Naive thymus-derived CD8-positive, alpha-beta T cell (primary cell): ENCODE data around the gene RAB5A. TPM values are rescaled to one million over a fixed set of nuclear protein-coding genes. Genes with fewer than 3 reads are reported as not detected.
A peak's percentile ranks its signal among the peaks of the same experiment; 100 is the strongest.
"Not testable (repeated sequence)": the region's sequence is repeated elsewhere in the genome, so short reads cannot be mapped to it uniquely, and the experiment has no call there.

Experiments
- ATAC-seq, 2 donors: fragments of 150-1000 bp; cut with Tn5 transposase in 1 of 2; sonication (Bioruptor Pico), chemical (Tn5 transposase) in 1 of 2; 1 replicate in 1 of 2; 2 replicates in 1 of 2; pipeline ENCODE4 v1.10.0; 2021; ENCODE audit warnings: mild to moderate bottlenecking in 2 of 2, moderate library complexity in 2 of 2
- POLR2A ChIA-PET: fragments of 350-600 bp; sonication (Branson Sonifier 250); formaldehyde crosslinking; loops from one replicate; lab custom pipeline; 2021; ENCODE audit warnings: antibody characterized with exemption; lab: Charles Lee
- DNase-seq, 10 donors: peaks; one replicate each; pipeline versions ENCODE4 v3.0.0 to v3.0.0-alpha.2; 2020 to 2022
- H3K27ac Mint-ChIP-seq, 10 donors: one replicate each; pipeline ENCODE4 v1.8.0; 2020 to 2022; ENCODE audit warnings: mild to moderate bottlenecking in 10 of 10, mixed read lengths in 10 of 10, moderate library complexity in 4 of 10, inconsistent platforms in 1 of 10
- H3K27me3 Mint-ChIP-seq, 5 donors: one replicate each; pipeline ENCODE4 v1.8.0; 2021 to 2022; ENCODE audit warnings: mixed read lengths in 5 of 5
- H3K36me3 Mint-ChIP-seq, 3 donors: one replicate each; pipeline ENCODE4 v1.8.0; 2020 to 2022; ENCODE audit warnings: mixed read lengths in 3 of 3, mild to moderate bottlenecking in 2 of 3, inconsistent platforms in 1 of 3
- H3K4me1 Mint-ChIP-seq, 4 donors: one replicate each; pipeline ENCODE4 v1.8.0; 2021 to 2022; ENCODE audit warnings: mixed read lengths in 4 of 4
- H3K4me3 Mint-ChIP-seq, 10 donors: one replicate each; pipeline ENCODE4 v1.8.0; 2020 to 2022; ENCODE audit warnings: mild to moderate bottlenecking in 10 of 10, mixed read lengths in 10 of 10, moderate library complexity in 6 of 10, inconsistent platforms in 1 of 10
- H3K9me3 Mint-ChIP-seq, 9 donors: one replicate each; pipeline ENCODE4 v1.8.0; 2020 to 2022; ENCODE audit warnings: mixed read lengths in 9 of 9, mild to moderate bottlenecking in 3 of 9, inconsistent platforms in 1 of 9, moderate library complexity in 1 of 9
- polyA plus RNA-seq, 3 donors: library from polyadenylated mRNA; unstranded; fragments of 300-500 nt; fragmentation: Illumina TruSeq; gene quantifications; one replicate each; pipeline ENCODE4 v1.2.3, GENCODE V29; 2021
- total RNA-seq, 8 experiments: library from RNA in 2 of 8; stranded (reverse) in 2 of 8; gene quantifications; one replicate each; pipeline ENCODE4 v1.2.3 and lab custom pipeline; 2021 to 2026

RAB5A gene
- total and polyA plus RNA-seq, 5 experiments from 2014 or later: 23.9 to 79.4 (median 31.2) TPM

DNA sequence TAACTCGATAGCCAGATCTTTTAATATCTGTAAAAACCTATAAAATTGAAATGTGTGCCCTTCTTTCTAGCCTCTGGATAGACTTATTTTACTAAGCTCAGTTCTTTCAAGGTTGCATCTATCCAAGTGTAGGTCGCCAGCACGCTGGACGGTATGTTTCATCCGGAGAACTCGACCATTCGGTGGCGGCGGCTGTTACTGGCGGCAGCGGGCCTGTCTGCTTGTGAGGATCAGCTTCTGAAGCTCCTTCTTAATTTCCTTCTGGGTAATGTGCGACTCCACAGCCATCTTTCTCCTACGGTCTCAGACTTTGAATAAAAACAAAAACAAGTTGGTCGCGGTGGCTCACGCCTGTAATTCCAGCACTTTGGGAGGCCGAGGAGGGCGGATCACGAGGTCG, 61.1 kb downstream of the RAB5A start:
- Mint-ChIP-seq H3K4me3 (no peak overlapping the region), H3K9me3 (no peaks in the 10 kb centered on the region), H3K4me1 (no peaks in the 10 kb centered on the region), H3K27me3 (no peaks in the 10 kb centered on the region), H3K36me3 (no peaks in the 10 kb centered on the region), H3K27ac (peak overlapping the region in 1 of 10 donors; percentile 60)
- POLR2A ChIA-PET: no interaction called here
- DNase-seq: no peak
- no peak for ATAC-seq

DNA sequence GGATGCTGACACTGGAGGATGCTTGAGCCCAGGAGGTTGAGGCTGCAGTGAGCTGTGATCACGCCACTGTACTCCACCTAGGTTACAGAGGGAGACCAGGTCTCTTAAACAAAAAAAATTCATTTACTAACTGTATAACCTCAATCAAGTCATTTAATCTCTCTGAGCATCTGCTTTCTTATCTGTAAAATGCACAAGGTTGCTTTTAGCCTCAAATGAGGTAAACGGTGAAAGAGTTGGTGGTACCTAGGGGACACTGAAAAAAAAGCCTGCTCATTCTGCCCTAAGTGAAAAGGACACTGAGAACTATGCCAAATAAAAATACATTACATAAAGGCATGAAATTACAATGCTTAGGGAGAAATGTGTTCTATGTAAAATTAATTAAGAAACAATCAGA, 61.7 kb downstream of the RAB5A start:
- Mint-ChIP-seq H3K4me3 (no peak overlapping the region), H3K27me3 (no peaks in the 10 kb centered on the region), H3K27ac (no peak overlapping the region), H3K9me3 (no peaks in the 10 kb centered on the region), H3K36me3 (no peaks in the 10 kb centered on the region), H3K4me1 (no peaks in the 10 kb centered on the region)
- ATAC-seq: no peak
- POLR2A ChIA-PET: no interaction called here
- no peak for DNase-seq

DNA sequence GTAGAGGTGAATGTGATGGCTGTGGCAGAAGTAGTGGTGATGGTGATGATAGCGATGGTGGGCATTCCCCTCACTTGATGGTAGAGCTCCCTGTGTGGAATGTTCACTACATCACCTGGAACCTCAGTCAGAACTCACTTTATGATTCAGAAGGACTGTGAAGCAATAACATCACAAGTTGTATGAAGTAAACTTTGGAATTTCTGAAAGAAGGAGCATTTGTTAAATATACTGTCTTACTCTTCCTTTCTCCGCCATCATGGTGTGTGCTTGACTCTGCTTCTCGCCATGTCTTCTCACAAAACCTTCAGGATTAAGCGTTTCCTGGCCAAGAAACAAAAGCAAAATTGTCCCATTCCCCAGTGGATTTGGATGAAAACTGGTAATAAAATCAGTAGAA, 65.3 kb downstream of the RAB5A start, which contains the start of gene PP2D1:
PP2D1 (minus strand) TSS at position 101 of the 400 bp plus-strand sequence. CDS start 192 bp downstream, outside the sequence.
- ATAC-seq (no peak), DNase-seq (no peak)
- Mint-ChIP-seq H3K36me3 (no peaks in the 10 kb centered on the region), H3K27ac (peak within 1 kb of the TSS in 1 of 10 donors; percentile 21), H3K27me3 (no peaks in the 10 kb centered on the region), H3K9me3 (no peaks in the 10 kb centered on the region), H3K4me1 (no peaks in the 10 kb centered on the region), H3K4me3 (no peak within 1 kb of the TSS)
- POLR2A ChIA-PET: no interaction called here

DNA sequence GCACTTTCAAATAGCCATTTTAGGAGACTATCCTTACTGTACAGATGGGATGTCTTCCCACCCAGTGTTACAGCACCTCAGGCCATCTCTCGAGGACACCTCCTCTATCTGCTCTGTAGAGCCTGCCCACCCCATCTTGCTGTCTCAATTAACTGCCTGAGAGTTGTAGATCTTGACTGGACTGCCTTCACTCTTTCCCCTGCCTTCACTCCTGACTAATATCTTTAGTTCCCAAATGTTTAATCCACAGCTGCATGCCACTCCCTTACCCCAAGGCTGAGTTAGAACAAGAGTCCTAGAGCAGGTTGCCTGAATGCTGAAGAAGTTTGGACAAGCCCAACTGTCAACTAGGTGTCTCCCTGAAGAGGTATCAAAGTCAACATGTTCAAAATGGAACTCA, 66.5 kb downstream of the RAB5A start:
- H3K27me3 Mint-ChIP-seq: no peaks in the 10 kb centered on the region
- POLR2A ChIA-PET: no interaction called here
- H3K27ac Mint-ChIP-seq: no peak overlapping the region
- no peak overlapping the region for H3K4me3 Mint-ChIP-seq
- H3K4me1 Mint-ChIP-seq: no peaks in the 10 kb centered on the region
- no peaks in the 10 kb centered on the region for H3K36me3 Mint-ChIP-seq
- no peaks in the 10 kb centered on the region for H3K9me3 Mint-ChIP-seq
- no peak for ATAC-seq
- DNase-seq: no peak

DNA sequence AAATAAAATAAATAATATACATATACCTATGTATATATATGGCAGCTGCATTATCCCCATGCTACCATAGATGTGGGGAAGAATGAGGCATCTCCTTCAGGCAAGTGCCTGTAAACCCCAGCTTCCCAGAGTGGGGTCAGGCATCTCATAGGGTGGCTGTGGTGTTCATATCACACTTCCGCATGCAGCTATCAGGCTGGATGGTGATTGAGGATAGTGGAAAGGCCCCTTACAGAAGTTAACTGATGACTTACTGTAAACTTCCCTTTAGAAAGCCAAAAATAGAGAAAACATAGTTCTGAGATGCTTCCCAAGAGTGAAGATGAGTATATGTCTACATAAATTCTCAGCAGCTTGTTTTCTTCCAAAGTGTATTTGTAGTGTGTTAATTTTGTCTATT, 68.6 kb downstream of the RAB5A start:
- Mint-ChIP-seq H3K4me1 (no peaks in the 10 kb centered on the region), H3K4me3 (no peak overlapping the region), H3K27ac (no peak overlapping the region), H3K9me3 (no peaks in the 10 kb centered on the region), H3K27me3 (no peaks in the 10 kb centered on the region), H3K36me3 (no peaks in the 10 kb centered on the region)
- DNase-seq: no peak
- POLR2A ChIA-PET: no interaction called here
- ATAC-seq: no peak

DNA sequence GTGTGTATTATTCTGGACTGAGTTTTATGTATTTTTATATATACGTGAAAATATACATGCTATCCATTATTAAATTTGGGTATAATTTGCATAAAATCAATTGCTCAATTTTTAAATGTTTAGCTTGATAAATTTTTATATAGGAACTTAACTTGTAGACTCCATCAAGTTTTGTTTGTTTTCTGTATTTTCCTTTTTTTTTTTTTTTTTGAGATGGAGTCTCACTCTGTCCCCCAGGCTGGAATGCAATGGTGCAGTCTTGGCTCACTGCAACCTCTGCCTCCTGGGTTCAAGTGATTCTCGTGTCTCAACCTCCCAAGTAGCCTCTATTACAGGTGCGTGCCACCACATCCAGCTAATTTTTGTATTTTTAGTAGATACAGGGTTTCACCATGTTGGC, 69.2 kb downstream of the RAB5A start:
- H3K9me3 Mint-ChIP-seq, ATAC-seq, H3K27ac Mint-ChIP-seq, H3K4me3 Mint-ChIP-seq, H3K4me1 Mint-ChIP-seq, H3K36me3 Mint-ChIP-seq, H3K27me3 Mint-ChIP-seq, POLR2A ChIA-PET, DNase-seq: not testable (repeated sequence)

DNA sequence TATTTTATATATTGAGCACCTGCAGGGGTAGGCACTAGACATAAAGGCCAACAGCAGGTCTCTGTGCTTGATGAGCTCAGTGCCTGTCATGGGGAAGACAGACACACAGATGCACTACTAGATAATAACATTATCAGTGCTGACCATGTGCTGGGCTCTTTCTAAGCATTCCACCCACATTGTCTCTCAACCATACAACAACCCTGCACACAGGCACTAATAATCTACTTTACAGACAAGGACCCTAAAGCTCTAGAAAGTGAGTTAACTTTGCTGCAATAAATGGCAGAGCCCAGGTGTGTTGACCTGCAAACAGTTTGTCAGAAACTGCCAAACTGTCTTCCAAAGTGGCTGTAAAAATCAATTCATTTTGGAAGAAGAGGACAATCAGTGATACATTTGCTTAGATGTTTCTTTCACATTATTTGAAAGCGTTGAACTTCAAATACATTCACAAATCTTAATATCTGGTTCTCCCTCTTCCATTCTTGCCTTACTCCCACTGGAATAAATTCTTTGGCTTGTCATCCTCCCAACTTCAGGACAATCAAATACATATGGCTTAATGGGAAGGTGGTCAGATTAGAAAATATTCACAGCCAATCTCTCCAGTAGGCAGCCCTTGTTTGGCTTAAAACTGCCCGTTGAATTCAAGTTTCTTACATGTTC, 76.2 kb downstream of the RAB5A start:
- Mint-ChIP-seq H3K9me3 (no peaks in the 10 kb centered on the region), H3K36me3 (no peaks in the 10 kb centered on the region), H3K27ac (peak overlapping the region in 3 of 10 donors; percentile 9 to 68 (median 31)), H3K27me3 (no peaks in the 10 kb centered on the region), H3K4me1 (peaks cover 2 to 9% (median 5%) of the 10 kb centered on the region in 4 donors), H3K4me3 (no peak overlapping the region)
- DNase-seq (no peak), ATAC-seq (no peak)
- POLR2A ChIA-PET: no interaction called here

DNA sequence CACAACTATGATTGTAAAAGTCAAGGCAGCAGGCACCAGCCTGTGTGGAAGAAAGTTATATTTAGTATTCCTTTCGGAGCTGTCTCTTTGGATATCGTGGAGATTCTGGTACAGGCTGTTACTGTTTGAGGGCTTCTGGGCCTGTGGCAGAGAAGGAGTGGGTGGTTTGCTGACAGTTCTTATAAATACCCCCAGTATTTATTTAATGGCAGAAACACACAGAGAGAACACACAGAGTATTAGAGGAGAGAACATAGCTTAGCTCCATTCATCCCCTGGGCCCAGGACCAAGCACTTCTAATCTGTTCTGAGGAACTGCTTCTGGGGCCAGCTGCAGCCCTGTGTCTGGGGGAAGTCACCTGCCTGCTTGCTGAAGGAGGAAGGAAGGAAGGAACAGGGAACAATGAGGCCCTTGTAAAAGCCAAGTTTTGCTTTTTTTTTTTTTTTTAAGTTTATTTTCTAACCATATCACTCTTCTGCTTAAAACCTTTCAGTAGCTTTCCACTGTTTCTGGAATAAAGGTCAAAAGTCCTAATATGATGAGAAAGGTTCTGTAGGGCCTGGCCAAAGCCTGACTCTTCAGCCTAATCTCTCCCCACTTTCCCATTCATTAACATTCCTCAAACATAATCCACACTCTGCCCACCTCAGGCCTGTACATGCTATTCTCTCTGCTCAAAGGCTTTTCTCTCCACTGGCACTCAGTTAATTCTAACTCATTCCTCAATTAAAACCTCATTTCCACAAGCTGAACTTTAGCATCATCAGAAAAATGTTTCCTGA, 76.9 kb downstream of the RAB5A start:
- no peaks in the 10 kb centered on the region for H3K27me3 Mint-ChIP-seq
- no peaks in the 10 kb centered on the region for H3K9me3 Mint-ChIP-seq
- H3K4me3 Mint-ChIP-seq: no peak overlapping the region
- DNase-seq (no peak), ATAC-seq (no peak)
- H3K36me3 Mint-ChIP-seq: no peaks in the 10 kb centered on the region
- peaks cover 2 to 9% (median 5%) of the 10 kb centered on the region in 4 donors for H3K4me1 Mint-ChIP-seq
- H3K27ac Mint-ChIP-seq: peak overlapping the region in 3 of 10 donors; percentile 29 to 60 (median 33)
- POLR2A ChIA-PET: no interaction called here

DNA sequence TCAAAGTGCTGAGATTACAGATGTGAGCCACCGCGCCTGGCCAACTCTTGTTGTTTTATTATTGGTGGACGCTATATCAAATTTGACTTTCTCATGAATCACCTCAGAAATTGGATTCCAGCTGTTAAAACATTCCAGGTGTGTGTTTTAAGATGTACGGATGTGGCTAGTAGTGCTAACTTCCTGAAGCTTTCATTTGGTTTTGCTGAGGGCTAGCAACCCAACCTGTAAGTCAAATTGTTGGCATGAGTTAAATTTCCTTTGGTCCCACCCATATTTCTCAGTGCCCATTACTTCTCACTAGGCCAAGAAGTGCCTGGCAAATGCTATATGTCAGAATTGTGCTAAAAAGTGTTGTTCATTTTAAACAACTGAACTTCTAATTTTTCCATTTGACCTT, 80.2 kb downstream of the RAB5A start:
- H3K27me3 Mint-ChIP-seq: no peaks in the 10 kb centered on the region
- no peak overlapping the region for H3K4me3 Mint-ChIP-seq
- H3K36me3 Mint-ChIP-seq: no peaks in the 10 kb centered on the region
- ATAC-seq (no peak), DNase-seq (no peak)
- POLR2A ChIA-PET: no interaction called here
- H3K4me1 Mint-ChIP-seq: peaks cover 2 to 9% (median 5%) of the 10 kb centered on the region in 4 donors
- H3K27ac Mint-ChIP-seq: no peak overlapping the region
- H3K9me3 Mint-ChIP-seq: no peaks in the 10 kb centered on the region

DNA sequence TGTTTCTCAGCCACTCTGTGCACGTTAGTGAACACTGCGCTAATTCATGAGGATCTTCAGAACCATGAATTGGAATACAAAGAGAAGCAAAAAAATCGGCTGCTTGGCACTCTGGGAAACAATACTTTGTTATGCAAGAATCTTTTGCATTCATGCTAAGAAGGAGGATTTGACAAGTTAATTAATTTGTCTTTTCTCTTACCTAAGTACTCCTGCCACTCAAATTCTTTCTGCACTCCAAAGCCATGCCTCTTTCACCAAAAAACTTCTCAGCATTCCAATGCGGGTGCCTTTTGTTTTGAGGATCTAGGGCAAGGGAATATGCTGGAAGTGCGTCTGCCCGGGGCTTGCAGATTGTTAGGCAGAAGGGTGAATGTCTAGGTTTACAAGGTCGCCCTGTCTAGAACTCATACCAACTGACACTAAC, 82.0 kb downstream of the RAB5A start:
- no peaks in the 10 kb centered on the region for H3K36me3 Mint-ChIP-seq
- ATAC-seq: no peak
- DNase-seq: no peak
- H3K4me1 Mint-ChIP-seq: peaks cover 2 to 7% (median 4%) of the 10 kb centered on the region in 4 donors
- no peaks in the 10 kb centered on the region for H3K9me3 Mint-ChIP-seq
- POLR2A ChIA-PET: no interaction called here
- H3K27ac Mint-ChIP-seq: no peak overlapping the region
- no peak overlapping the region for H3K4me3 Mint-ChIP-seq
- no peaks in the 10 kb centered on the region for H3K27me3 Mint-ChIP-seq

DNA sequence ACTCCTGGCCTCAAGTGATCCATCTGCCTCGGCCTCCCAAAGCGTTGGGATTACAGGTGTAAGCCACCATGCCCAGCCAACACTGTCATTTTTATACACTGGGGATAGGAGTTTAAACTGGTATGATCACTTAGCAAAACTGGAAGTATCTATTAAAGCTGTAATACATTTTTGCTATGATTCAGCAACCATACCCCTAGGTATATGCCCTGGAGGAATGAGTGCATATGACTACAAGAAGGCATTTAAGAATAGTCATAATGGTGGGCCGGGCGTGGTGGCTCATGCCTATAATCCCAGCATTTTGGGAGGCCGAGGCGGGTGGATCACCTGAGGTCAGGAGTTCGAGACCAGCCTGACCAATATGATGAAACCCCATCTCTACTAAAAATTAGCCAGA, 85.0 kb downstream of the RAB5A start:
- H3K27ac Mint-ChIP-seq, POLR2A ChIA-PET, ATAC-seq, H3K36me3 Mint-ChIP-seq, H3K4me1 Mint-ChIP-seq, H3K4me3 Mint-ChIP-seq, DNase-seq, H3K9me3 Mint-ChIP-seq, H3K27me3 Mint-ChIP-seq: not testable (repeated sequence)
